ENCODE measurements around the gene EIF4A2.
"Not testable (repeated sequence)": the region's sequence is repeated elsewhere in the genome, so short reads cannot be mapped to it uniquely, and the experiment has no call there.

Gene EIF4A2

DNA sequence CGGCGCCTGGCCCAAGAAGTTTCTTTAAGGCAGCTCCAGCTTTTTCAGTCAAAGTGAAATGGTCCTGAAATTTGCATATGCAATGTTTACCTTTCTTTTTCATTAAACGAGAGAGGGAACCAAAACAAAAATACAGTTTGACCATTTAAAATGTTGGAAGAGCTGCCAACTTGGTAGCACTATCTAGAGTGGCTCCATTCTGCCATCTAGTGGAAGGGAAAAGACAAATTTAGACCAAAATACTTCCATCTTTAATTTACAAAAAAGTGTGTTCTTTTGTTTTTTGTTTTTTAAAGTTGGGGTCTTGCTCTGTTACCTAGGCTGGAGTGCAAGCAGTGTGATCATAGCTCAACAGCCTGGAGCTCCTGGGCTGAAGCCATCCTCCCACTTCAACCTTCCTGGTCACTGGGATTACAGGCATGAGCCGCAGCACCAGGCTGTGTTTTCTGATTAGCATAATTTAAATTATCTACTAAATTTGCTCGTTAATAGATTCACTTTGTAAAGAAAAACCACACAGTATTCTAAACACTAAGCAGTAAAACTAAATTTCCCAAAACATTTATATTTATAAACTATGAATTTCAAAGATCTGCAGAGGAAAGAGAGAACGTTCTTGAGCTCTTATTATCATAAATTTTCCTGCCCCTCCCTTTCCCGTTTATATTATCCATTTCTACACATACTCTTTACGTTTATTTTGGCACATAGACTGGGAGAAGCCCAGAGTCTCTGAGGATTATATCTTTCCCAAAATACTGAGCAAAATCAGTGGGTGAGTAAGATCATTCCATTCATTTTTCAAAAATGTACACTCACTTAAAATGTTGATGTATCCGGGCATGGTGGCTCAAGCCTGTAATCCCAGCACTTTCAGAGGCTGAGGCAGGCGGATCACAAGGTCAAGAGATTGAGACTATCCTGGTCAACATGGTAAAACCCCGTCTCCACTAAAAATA, 38.3 kb downstream of the EIF4A2 start:
- DNase-seq (ENCODE audit: low spot score): peak; percentile 57

- not testable (repeated sequence) for DNase-seq (ENCODE audit: low spot score)
These were observed 39.0 kb downstream of the EIF4A2 start for GRCh38 chr3:186822388-186822759.

- DNase-seq (ENCODE audit: low spot score): peak; percentile 21
These were observed 40.0 kb downstream of the EIF4A2 start for GRCh38 chr3:186823386-186823785.

DNA sequence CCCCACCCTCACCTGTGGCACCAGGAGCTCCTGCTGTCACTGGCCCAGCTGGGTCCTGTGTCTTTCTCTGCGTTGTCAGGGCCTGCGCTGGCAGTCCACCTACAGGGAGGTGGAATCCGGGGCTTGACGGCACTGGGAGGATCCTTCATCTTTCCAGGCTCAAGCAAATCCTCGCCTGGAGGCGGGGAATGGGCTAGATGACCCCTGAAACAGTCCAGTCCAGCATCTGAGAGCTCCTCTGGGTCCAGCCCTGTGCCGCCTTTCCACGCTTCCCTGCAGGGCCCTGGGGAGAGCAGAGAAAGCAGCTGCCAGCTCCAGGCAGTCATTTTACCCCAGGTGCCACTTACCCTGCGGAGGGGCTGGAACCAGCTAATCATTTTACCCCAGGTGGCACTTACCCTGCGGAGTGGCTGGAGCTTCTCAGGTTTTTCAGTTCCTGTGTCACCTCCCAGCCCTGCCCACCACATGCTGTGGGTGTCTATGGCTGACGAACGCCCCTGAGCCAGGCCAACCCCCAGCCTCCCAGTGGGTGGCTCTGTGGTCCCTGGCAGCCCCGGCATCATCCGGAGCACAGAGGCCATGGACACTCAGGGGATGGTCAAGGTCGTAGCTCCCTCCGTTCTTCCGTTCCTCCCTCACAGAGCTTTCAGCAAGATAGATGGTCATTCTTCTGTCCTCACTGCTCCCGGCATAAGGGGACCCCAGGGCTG, 41.2 kb downstream of the EIF4A2 start:
- no peak for DNase-seq (ENCODE audit: low spot score)

DNA sequence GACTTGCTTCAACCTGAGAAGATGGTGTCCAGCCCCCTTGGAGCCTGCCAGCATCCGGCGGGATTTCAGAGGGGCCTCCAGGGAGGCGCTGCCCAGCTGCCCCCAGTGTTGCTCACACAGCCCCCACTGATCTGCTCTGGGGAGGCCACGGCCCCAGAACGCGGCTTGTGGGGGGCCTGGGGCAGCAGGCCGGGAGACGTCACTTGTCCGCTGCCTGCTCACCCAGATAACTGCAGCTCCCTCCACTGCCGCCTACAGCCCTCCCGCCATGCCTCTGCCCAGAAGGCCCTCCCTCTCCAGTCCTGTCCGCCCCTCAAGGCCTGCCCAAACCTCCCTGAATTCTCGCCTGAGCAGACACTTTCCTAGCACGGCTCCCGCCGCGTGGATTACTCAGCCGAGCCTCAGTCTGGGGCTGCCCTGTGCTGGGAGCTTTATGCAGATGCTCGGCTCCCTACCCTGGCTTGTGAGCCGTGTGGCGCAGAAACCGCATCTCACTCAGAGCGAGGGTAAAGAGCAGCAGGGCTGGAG, 42.0 kb downstream of the EIF4A2 start:
- peak; percentile 59 for DNase-seq (ENCODE audit: low spot score)

DNA sequence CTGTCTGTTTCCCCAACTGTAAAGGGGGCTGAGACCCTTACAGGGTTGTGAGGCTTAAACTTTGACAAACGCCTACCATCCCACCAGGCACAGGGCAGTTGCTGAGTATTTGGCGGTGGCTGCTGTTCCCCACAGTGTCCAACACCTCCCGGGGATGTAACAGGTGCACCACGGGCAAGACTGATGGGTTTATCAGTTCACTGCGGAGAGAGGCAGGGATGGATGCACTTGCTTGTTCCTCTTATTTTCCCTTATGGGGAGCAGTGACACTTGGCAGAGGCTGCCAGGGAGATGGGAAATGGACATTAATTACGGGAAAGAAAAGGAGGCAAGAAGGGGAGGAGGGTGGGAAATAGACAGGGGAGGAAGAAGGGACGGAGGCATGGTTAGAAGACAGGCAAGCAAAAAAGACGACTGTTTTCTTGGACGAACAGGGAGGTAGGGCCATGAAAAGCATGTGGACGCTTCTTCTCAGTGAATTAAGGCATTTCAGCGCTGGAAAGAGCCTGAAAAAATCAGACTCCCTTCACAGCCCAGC, 42.6 kb downstream of the EIF4A2 start:
- DNase-seq (ENCODE audit: low spot score): peak; percentile 13

GRCh38 chr3:186826410-186826975, 43.1 kb downstream of the EIF4A2 start:
- DNase-seq (ENCODE audit: low spot score): peak; percentile 30

- peak; percentile 87 for DNase-seq (ENCODE audit: low spot score)
These were observed 43.8 kb downstream of the EIF4A2 start for GRCh38 chr3:186826976-186827857.

GRCh38 chr3:186828340-186828739, 45.0 kb downstream of the EIF4A2 start:
- DNase-seq (ENCODE audit: low spot score): no peak

DNA sequence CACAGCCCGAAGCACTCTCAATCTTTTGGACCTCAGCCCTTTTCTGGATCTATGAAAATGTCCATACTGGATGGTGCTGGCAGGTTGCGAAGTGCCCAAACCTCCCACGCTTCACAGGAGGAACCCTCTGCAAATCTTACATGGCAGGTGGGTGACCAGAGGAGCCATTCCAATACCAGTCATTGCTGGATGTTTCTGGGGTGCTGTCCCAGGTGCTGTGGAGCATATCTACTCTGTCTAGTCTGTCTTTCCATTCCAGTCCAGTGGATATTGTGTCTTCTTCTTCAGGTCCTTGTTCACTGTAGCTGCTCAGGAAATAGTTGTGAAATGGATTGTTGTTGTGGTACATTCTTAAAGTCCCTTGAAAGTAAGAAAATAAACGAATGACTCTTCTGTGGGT, 48.4 kb downstream of the EIF4A2 start:
- DNase-seq (ENCODE audit: low spot score): no peak

GRCh38 chr3:186832276-186832675, 48.9 kb downstream of the EIF4A2 start:
- no peak for DNase-seq (ENCODE audit: low spot score)

Measured in activated CD4-positive, alpha-beta T cell treated with anti-CD3 and anti-CD28 coated beads, Interleukin-2, Interleukin-4, amounts not matched to agents 100 ng/mL and 50 ng/mL, durations not matched to agents 16 hours and 8 hours (primary cell).